ENCODE data around the gene ZNF423. TPM values are rescaled to one million over a fixed set of nuclear protein-coding genes. Genes with fewer than 3 reads are reported as not detected.

The ZNF423 gene
- polyA plus RNA-seq, 1 donor from 2014 or later: 4.5 TPM

DNA sequence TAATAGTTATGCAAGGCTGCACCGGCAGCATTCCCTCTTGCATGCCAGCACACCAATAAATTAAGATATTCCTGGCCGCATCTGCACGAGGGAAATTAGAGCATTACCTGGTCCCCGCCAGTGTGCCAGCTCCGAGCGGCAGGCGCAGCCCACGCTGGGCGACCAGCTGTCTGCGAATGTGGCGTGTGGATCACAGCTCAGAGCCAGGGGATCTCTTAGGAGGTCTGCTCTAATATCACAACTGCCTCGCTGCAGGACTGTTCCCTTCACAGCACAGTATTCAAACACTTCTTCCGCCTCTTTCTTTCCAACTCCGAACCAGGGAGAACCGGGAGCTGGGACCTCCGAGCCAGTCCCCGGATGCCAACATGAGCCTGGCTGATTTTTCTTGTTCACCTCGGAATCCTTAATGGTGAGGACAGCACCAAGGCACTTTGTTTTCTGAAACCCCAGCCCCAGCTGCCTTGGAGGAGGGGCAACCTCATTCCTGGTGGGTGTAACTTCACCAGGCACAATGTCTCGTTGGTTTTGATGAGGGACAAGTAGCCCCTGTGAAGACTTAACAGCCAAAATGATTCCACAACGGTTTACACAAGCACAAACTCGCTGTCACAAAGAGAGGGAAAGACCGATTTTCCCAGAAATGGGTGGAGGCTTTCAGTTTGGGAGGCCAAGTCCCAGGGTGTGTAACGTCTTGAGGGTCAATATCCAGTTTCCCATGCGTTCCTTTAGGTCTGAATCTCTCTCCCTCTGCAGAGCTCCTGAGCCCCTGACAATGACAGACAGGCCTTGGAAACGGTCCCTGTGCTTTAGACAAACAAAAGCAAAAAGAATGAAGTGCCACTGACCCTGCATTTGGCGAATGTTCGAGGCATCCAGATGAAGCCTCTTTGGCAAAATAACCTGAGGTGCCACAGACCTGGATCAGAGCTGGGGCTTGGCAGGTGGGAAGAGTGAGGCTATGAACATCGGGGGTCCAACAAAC is 269.2 kb downstream of the ZNF423 start:
- no peak overlapping the region for H3K4me3 ChIP-seq (ENCODE audit: low read length)
- no peaks in the 10 kb centered on the region for H3K9me3 ChIP-seq (ENCODE audit: low read length)
- H3K27me3 ChIP-seq (ENCODE audit: insufficient read depth, low read depth, low read length): no peaks in the 10 kb centered on the region
- TF ChIP-seq EP300 (conservative IDR thresholded peaks at IDR 0.05; ENCODE audit: poor library complexity, severe bottlenecking) (no peak), MXI1 (conservative IDR thresholded peaks at IDR 0.05; ENCODE audit: poor library complexity, severe bottlenecking) (no peak), TAF1 (IDR thresholded peaks at IDR 0.05; ENCODE audit: low read depth) (no peak), RAD21 (conservative IDR thresholded peaks at IDR 0.05) (no peak), POLR2AphosphoS5 (IDR thresholded peaks at IDR 0.05) (no peak), SMC3 (conservative IDR thresholded peaks at IDR 0.05; ENCODE audit: poor library complexity) (no peak), EZH2 (IDR thresholded peaks at IDR 0.05; ENCODE audit: borderline replicate concordance, insufficient read depth, low read length, poor library complexity, severe bottlenecking) (no peak)
- TF ChIP-seq, protein P1, sequence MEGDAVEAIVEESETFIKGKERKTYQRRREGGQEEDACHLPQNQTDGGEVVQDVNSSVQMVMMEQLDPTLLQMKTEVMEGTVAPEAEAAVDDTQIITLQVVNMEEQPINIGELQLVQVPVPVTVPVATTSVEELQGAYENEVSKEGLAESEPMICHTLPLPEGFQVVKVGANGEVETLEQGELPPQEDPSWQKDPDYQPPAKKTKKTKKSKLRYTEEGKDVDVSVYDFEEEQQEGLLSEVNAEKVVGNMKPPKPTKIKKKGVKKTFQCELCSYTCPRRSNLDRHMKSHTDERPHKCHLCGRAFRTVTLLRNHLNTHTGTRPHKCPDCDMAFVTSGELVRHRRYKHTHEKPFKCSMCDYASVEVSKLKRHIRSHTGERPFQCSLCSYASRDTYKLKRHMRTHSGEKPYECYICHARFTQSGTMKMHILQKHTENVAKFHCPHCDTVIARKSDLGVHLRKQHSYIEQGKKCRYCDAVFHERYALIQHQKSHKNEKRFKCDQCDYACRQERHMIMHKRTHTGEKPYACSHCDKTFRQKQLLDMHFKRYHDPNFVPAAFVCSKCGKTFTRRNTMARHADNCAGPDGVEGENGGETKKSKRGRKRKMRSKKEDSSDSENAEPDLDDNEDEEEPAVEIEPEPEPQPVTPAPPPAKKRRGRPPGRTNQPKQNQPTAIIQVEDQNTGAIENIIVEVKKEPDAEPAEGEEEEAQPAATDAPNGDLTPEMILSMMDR (IDR thresholded peaks at IDR 0.05; ENCODE audit: poor library complexity, severe bottlenecking): no peak
- TF ChIP-seq, protein P2, sequence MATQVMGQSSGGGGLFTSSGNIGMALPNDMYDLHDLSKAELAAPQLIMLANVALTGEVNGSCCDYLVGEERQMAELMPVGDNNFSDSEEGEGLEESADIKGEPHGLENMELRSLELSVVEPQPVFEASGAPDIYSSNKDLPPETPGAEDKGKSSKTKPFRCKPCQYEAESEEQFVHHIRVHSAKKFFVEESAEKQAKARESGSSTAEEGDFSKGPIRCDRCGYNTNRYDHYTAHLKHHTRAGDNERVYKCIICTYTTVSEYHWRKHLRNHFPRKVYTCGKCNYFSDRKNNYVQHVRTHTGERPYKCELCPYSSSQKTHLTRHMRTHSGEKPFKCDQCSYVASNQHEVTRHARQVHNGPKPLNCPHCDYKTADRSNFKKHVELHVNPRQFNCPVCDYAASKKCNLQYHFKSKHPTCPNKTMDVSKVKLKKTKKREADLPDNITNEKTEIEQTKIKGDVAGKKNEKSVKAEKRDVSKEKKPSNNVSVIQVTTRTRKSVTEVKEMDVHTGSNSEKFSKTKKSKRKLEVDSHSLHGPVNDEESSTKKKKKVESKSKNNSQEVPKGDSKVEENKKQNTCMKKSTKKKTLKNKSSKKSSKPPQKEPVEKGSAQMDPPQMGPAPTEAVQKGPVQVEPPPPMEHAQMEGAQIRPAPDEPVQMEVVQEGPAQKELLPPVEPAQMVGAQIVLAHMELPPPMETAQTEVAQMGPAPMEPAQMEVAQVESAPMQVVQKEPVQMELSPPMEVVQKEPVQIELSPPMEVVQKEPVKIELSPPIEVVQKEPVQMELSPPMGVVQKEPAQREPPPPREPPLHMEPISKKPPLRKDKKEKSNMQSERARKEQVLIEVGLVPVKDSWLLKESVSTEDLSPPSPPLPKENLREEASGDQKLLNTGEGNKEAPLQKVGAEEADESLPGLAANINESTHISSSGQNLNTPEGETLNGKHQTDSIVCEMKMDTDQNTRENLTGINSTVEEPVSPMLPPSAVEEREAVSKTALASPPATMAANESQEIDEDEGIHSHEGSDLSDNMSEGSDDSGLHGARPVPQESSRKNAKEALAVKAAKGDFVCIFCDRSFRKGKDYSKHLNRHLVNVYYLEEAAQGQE (IDR thresholded peaks at IDR 0.05; ENCODE audit: borderline replicate concordance): no peak
- no peaks in the 10 kb centered on the region for H3K36me3 ChIP-seq (ENCODE audit: insufficient read depth, low read length)
- H3K4me2 ChIP-seq (ENCODE audit: low read length): no peak overlapping the region
- no peaks in the 10 kb centered on the region for H3K79me2 ChIP-seq (replicated peaks; ENCODE audit: insufficient read depth, low read length)
- peaks cover 3% of the 10 kb centered on the region for H3F3A ChIP-seq (ENCODE audit: insufficient read depth, low read length, poor library complexity, severe bottlenecking)
- no peaks in the 10 kb centered on the region for H4K20me1 ChIP-seq (ENCODE audit: insufficient read depth)
- no peaks in the 10 kb centered on the region for H3K9me2 ChIP-seq (ENCODE audit: insufficient read depth, low read length)
- H3K9ac ChIP-seq (ENCODE audit: low read length): no peak overlapping the region
- H2AFZ ChIP-seq (ENCODE audit: low read depth, low read length): no peak overlapping the region
- no peak overlapping the region for H3K27ac ChIP-seq (ENCODE audit: low read length)

DNA sequence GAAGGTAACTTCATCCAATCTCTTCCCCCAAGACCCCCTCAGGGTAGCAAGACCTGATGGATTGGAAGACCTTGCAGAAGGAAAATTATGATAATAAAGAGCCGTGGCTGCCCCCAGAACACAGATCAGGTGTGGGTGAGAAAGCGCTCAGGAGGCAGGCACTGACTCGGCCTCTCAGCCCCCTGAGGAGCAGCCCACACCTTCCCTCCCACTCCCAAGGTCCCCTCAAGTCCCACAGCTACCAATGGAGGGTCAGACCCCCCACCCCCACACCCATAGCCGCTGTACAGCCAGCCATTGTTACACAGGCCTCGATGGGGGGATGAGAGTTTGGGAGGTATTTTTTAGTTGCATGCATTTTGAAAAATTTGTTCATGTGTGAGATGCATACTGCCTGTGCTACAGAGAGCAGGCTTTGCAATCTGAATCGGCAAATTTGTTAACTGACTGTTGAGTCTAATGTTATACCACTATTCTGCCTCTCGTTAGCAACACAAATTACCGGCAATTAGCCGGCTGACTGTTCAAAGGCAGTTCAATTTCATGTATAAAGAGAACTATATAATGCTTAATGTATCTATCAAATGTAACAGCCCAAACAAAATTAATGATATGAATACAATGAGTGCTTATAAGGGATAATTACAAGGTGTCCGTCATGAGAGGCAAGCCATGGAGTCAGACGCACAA is 270.6 kb downstream of the ZNF423 start:
- Histone ChIP-seq H3F3A (ENCODE audit: insufficient read depth, low read length, poor library complexity, severe bottlenecking) (peaks cover 3% of the 10 kb centered on the region), H4K20me1 (ENCODE audit: insufficient read depth) (no peaks in the 10 kb centered on the region), H3K4me3 (ENCODE audit: low read length) (no peak overlapping the region), H3K79me2 (replicated peaks; ENCODE audit: insufficient read depth, low read length) (no peaks in the 10 kb centered on the region), H3K9ac (ENCODE audit: low read length) (no peak overlapping the region), H3K9me2 (ENCODE audit: insufficient read depth, low read length) (no peaks in the 10 kb centered on the region), H3K9me3 (ENCODE audit: low read length) (no peaks in the 10 kb centered on the region), H3K4me2 (ENCODE audit: low read length) (no peak overlapping the region), H3K36me3 (ENCODE audit: insufficient read depth, low read length) (no peaks in the 10 kb centered on the region), H3K27ac (ENCODE audit: low read length) (no peak overlapping the region), H3K27me3 (ENCODE audit: insufficient read depth, low read depth, low read length) (no peaks in the 10 kb centered on the region), H2AFZ (ENCODE audit: low read depth, low read length) (no peak overlapping the region)
- TF ChIP-seq SMC3 (conservative IDR thresholded peaks at IDR 0.05; ENCODE audit: poor library complexity) (no peak), EP300 (conservative IDR thresholded peaks at IDR 0.05; ENCODE audit: poor library complexity, severe bottlenecking) (no peak), EZH2 (IDR thresholded peaks at IDR 0.05; ENCODE audit: borderline replicate concordance, insufficient read depth, low read length, poor library complexity, severe bottlenecking) (no peak), POLR2AphosphoS5 (IDR thresholded peaks at IDR 0.05) (no peak), RAD21 (conservative IDR thresholded peaks at IDR 0.05) (no peak), TAF1 (IDR thresholded peaks at IDR 0.05; ENCODE audit: low read depth) (no peak), MXI1 (conservative IDR thresholded peaks at IDR 0.05; ENCODE audit: poor library complexity, severe bottlenecking) (no peak)
- TF ChIP-seq, protein P1 (IDR thresholded peaks at IDR 0.05; ENCODE audit: poor library complexity, severe bottlenecking): no peak
- TF ChIP-seq, protein P2 (IDR thresholded peaks at IDR 0.05; ENCODE audit: borderline replicate concordance): no peak
